RWPE2 (cell line): ENCODE measurements around the gene CDH19.

Experiments
- ATAC-seq: fragments of 200-7000 bp; cut with Tn5 transposase; 3 replicates; pipeline ENCODE4 v1.9.1; 2021; ENCODE audit warnings: low read depth
- DNase-seq: peaks from one replicate; pipeline ENCODE4 v3.0.0-alpha.2; 2020; ENCODE audit warnings: low spot score
- H3K27ac ChIP-seq: fragments of 450-650 bp; 2 replicates; pipeline ENCODE4 v1.5.1; 2017; ENCODE audit warnings: mild to moderate bottlenecking; ENCODE audit not compliant: poor library complexity, severe bottlenecking
- H3K27me3 ChIP-seq: fragments of 250-450 bp; sonication (Bioruptor Pico); 2 replicates; pipeline ENCODE4 v1.5.1; 2021; ENCODE audit warnings: mild to moderate bottlenecking, moderate library complexity; ENCODE audit not compliant: insufficient read depth, poor library complexity, severe bottlenecking
- H3K36me3 ChIP-seq: fragments of 250-450 bp; sonication (Bioruptor Pico); 2 replicates; pipeline ENCODE4 v1.5.1; 2020; ENCODE audit warnings: low read depth, mild to moderate bottlenecking, moderate library complexity
- H3K4me1 ChIP-seq: fragments of 250-450 bp; sonication (Bioruptor Pico); 2 replicates; pipeline ENCODE4 v1.5.1; 2021; ENCODE audit warnings: mild to moderate bottlenecking, moderate library complexity; ENCODE audit not compliant: insufficient read depth, poor library complexity, severe bottlenecking
- H3K4me3 ChIP-seq: fragments of 250-450 bp; sonication (Bioruptor Pico); 2 replicates; pipeline ENCODE4 v1.5.1; 2021; ENCODE audit warnings: mild to moderate bottlenecking, moderate library complexity; ENCODE audit not compliant: severe bottlenecking
- H3K9me3 ChIP-seq: fragments of 250-450 bp; sonication (Bioruptor Pico); 2 replicates; pipeline ENCODE4 v1.5.1; 2021; ENCODE audit warnings: mild to moderate bottlenecking, moderate library complexity; ENCODE audit not compliant: severe bottlenecking
- CTCF ChIP-seq: fragments of 450-650 bp; IDR thresholded peaks from one replicate; pipeline ENCODE4 v1.5.1; 2017; ENCODE audit warnings: mild to moderate bottlenecking, moderate library complexity; ENCODE audit not compliant: poor library complexity, severe bottlenecking

The CDH19 gene

DNA sequence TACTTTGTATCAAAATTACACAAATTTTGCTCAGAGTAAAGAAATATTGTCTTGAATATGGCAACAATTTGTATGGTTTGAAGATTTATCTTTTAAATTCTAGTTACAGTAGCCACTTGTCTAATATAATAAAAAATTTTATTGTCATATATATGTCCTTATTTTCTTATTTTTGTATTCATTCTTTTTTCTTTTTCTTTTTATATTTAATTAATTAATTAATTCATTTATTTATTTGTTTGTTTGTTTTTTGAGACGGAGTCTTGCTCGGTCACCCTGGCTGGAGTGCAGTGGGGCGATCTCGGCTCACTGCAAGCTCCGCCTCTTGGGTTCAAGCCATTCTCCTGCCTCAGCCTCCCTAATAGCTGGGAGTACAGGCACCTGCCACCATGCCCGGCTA is 3.7 kb upstream of the CDH19 start:
- H3K4me3 ChIP-seq, result no peak overlapping the region
- ATAC-seq (no peak), DNase-seq (no peak)
- TF ChIP-seq CTCF, result no peak
- H3K36me3 ChIP-seq, result no peaks in the 10 kb centered on the region
- no peaks in the 10 kb centered on the region for H3K27me3 ChIP-seq
- H3K27ac ChIP-seq, result no peak overlapping the region
- no peaks in the 10 kb centered on the region for H3K9me3 ChIP-seq
- H3K4me1 ChIP-seq, result no peaks in the 10 kb centered on the region

DNA sequence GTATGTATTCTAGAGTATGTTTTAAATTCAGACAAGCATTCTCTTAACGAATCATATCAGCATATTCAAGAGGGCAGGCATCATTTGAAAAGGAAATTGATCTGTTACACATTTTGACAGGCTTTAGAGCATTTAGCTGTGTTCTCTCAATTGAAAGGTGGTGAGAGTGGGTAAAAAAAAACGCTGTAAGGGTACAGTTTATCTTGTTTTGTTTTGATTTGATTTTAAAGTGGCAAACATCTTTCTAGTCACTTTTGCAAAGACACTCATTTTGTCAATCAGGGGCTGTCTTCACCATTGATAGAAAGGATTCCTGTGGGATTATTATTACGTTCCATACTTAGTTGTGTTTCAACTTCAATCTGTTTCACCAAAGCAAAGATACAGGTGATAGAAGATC is 2.2 kb downstream of the CDH19 start:
- Histone ChIP-seq H3K27me3 (no peaks in the 10 kb centered on the region), H3K27ac (no peak overlapping the region), H3K4me1 (peaks cover 3% of the 10 kb centered on the region), H3K4me3 (no peak overlapping the region), H3K36me3 (no peaks in the 10 kb centered on the region; the same call in 1 of the 2 replicates), H3K9me3 (no peaks in the 10 kb centered on the region)
- no peak for DNase-seq
- no peak for TF ChIP-seq CTCF
- ATAC-seq, result no peak

GRCh38 chr18:66599190-66599589 is 4.7 kb downstream of the CDH19 start:
- no peaks in the 10 kb centered on the region for H3K9me3 ChIP-seq
- ATAC-seq, result peak; percentile 81
- DNase-seq, result no peak
- H3K27me3 ChIP-seq, result no peaks in the 10 kb centered on the region
- H3K36me3 ChIP-seq, result no peaks in the 10 kb centered on the region; the same call in 1 of the 2 replicates
- H3K4me1 ChIP-seq, result peaks cover 3% of the 10 kb centered on the region
- no peak for TF ChIP-seq CTCF
- H3K27ac ChIP-seq, result no peak overlapping the region
- H3K4me3 ChIP-seq, result no peak overlapping the region

GRCh38 chr18:66587430-66587829 is 16.5 kb downstream of the CDH19 start:
- 0 out of 3 replicates have a peak, but pooled peaks have one; percentile 19 for ATAC-seq
- H3K9me3 ChIP-seq, result no peaks in the 10 kb centered on the region

More at GRCh38 chr18:66587430-66587829, 16.5 kb downstream of the CDH19 start:
- Histone ChIP-seq H3K36me3 (no peaks in the 10 kb centered on the region), H3K27me3 (peaks cover 3% of the 10 kb centered on the region), H3K4me3 (no peak overlapping the region), H3K27ac (no peak overlapping the region), H3K4me1 (no peaks in the 10 kb centered on the region)
- DNase-seq, result no peak
- TF ChIP-seq CTCF, result no peak
